ENCODE measurements around the gene MAGEA6.

MAGEA6 gene

GRCh38 chrX:152733261-152733975 lies 36.1 kb downstream of the MAGEA6 start, which contains the start of the genes CSAG1 and MAGEA12:
Gene CSAG1 (minus strand): TSS chrX:152733721. CDS start chrX:152732460, 1,261 bp downstream.
Gene MAGEA12 (plus strand): TSS chrX:152733757. CDS start chrX:152736162, 2,405 bp downstream.
- DNase-seq: no peak

- no peak for DNase-seq
These were observed 44.1 kb downstream of the MAGEA6 start for GRCh38 chrX:152725409-152725808.
